Fibroblast of lung (primary cell): Measurements from ENCODE around the gene HECTD4. TPM values are rescaled to one million over a fixed set of nuclear protein-coding genes. Genes with fewer than 3 reads are reported as not detected.

Experiments
- DNase-seq, 2 donors: peaks; one replicate each; pipeline versions ENCODE4 v3.0.0 to v3.0.0-alpha.2; 2010; ENCODE audit warnings: low read depth in 2 of 2
- H2AFZ ChIP-seq: 2 replicates; pipeline ENCODE4 v1.5.1; 2012; ENCODE audit warnings: low read length, control low read depth, inconsistent platforms
- H3K27ac ChIP-seq: 2 replicates; pipeline ENCODE4 v1.5.1; 2011; ENCODE audit warnings: low read length, control low read depth; ENCODE audit not compliant: insufficient read depth
- H3K27me3 ChIP-seq: 2 replicates; pipeline ENCODE4 v1.5.1; 2011; ENCODE audit warnings: mild to moderate bottlenecking, low read length; ENCODE audit not compliant: control insufficient read depth, insufficient read depth
- H3K36me3 ChIP-seq: 2 replicates; pipeline ENCODE4 v1.5.1; 2011; ENCODE audit warnings: low read length; ENCODE audit not compliant: control insufficient read depth, insufficient read depth
- H3K4me1 ChIP-seq: 2 replicates; pipeline ENCODE4 v1.5.1; 2011; ENCODE audit warnings: low read length; ENCODE audit not compliant: control insufficient read depth, insufficient read depth; ENCODE audit errors: extremely low read depth
- H3K4me2 ChIP-seq: 2 replicates; pipeline ENCODE4 v1.5.1; 2011; ENCODE audit warnings: low read length, control low read depth; ENCODE audit not compliant: insufficient read depth; ENCODE audit errors: extremely low read depth
- H3K4me3 ChIP-seq, 4 experiments: fragments of 200-600 bp in 1 of 4; sonication (generic) in 1 of 4; replicated peaks in 1 of 4; 2 replicates each; pipeline ENCODE4 v1.5.1; 2011 to 2016; ENCODE audit warnings: low read length in 4 of 4, low read depth in 3 of 4, mild to moderate bottlenecking in 3 of 4, control low read depth in 2 of 4, inconsistent platforms in 1 of 4, mixed read lengths in 1 of 4; ENCODE audit not compliant: insufficient read depth in 1 of 4; ENCODE audit errors: control extremely low read depth in 1 of 4
- H3K79me2 ChIP-seq: 2 replicates; pipeline ENCODE4 v1.5.1; 2012; ENCODE audit warnings: mild to moderate bottlenecking, low read length, inconsistent platforms; ENCODE audit not compliant: control insufficient read depth, insufficient read depth
- H3K9ac ChIP-seq: 2 replicates; pipeline ENCODE4 v1.5.1; 2011; ENCODE audit warnings: mild to moderate bottlenecking, low read length, control low read depth; ENCODE audit not compliant: insufficient read depth
- H3K9me3 ChIP-seq: 2 replicates; pipeline ENCODE4 v1.5.1; 2012; ENCODE audit warnings: low read depth, low read length; ENCODE audit not compliant: control insufficient read depth, insufficient read depth
- H4K20me1 ChIP-seq: 2 replicates; pipeline ENCODE4 v1.5.1; 2011; ENCODE audit warnings: low read length; ENCODE audit not compliant: control insufficient read depth, insufficient read depth; ENCODE audit errors: extremely low read depth
- CTCF ChIP-seq, 2 donors: IDR thresholded peaks in 1 of 2; conservative IDR thresholded peaks in 1 of 2; 1 replicate in 1 of 2; 2 replicates in 1 of 2; pipeline ENCODE4 v1.5.1; 2011 to 2012; ENCODE audit warnings: low read length in 2 of 2, control low read depth in 1 of 2, inconsistent platforms in 1 of 2, low read depth in 1 of 2, mild to moderate bottlenecking in 1 of 2
- EZH2 ChIP-seq: IDR thresholded peaks from 2 replicates; pipeline ENCODE4 v1.5.1; 2012; ENCODE audit warnings: low read length, control low read depth, mild to moderate bottlenecking; ENCODE audit errors: missing control alignments
- polyA plus RNA-seq, 2 donors: library from polyadenylated mRNA; depleted of rRNA in 1 of 2; stranded (reverse) in 1 of 2; unstranded in 1 of 2; fragments of >200 nt; gene quantifications; 2 replicates each; pipeline ENCODE4 v1.2.1, GENCODE V29; 2011 to 2012; ENCODE audit warnings: missing spikeins in 1 of 2
- total RNA-seq: library from RNA; depleted of rRNA; stranded (reverse); fragments of >200 nt; gene quantifications from 2 replicates; pipeline ENCODE4 v1.2.1, GENCODE V29; 2014

Gene HECTD4
- total and polyA plus RNA-seq, 2 donors (not counting 1 experiment from before 2014, with no cell fraction given): 5.1 to 31.7 TPM

- Histone ChIP-seq H3K79me2 (no peaks in the 10 kb centered on the region), H3K4me3 (no peak overlapping the region), H3K36me3 (peaks cover 2% of the 10 kb centered on the region), H3K9ac (no peak overlapping the region), H3K27me3 (no peaks in the 10 kb centered on the region), H4K20me1 (no peaks in the 10 kb centered on the region), H3K27ac (no peak overlapping the region), H2AFZ (no peak overlapping the region), H3K9me3 (no peaks in the 10 kb centered on the region), H3K4me1 (no peaks in the 10 kb centered on the region), H3K4me2 (no peak overlapping the region)
- TF ChIP-seq CTCF (conservative IDR thresholded peaks at IDR 0.05 in 1 of 2, IDR thresholded peaks at IDR 0.05 in 1 of 2; ENCODE audit: low read depth in 1 of 2, low read length in 2 of 2) (no peak), EZH2 (no peak)
- DNase-seq: peak in 1 of 2 donors; percentile 7
These were observed 107.0 kb downstream of the HECTD4 start for GRCh38 chr12:112275207-112275606.

GRCh38 chr12:112270673-112271072 is 111.6 kb downstream of the HECTD4 start:
- Histone ChIP-seq H3K4me3 (no peak overlapping the region), H3K79me2 (no peaks in the 10 kb centered on the region), H3K27ac (no peak overlapping the region), H4K20me1 (no peaks in the 10 kb centered on the region), H3K27me3 (no peaks in the 10 kb centered on the region), H3K4me2 (no peak overlapping the region), H2AFZ (no peak overlapping the region), H3K9ac (no peak overlapping the region), H3K9me3 (no peaks in the 10 kb centered on the region), H3K4me1 (no peaks in the 10 kb centered on the region), H3K36me3 (peaks cover 2% of the 10 kb centered on the region)
- TF ChIP-seq CTCF (conservative IDR thresholded peaks at IDR 0.05 in 1 of 2, IDR thresholded peaks at IDR 0.05 in 1 of 2; ENCODE audit: low read depth in 1 of 2, low read length in 2 of 2) (no peak), EZH2 (no peak)
- DNase-seq: no peak

- Histone ChIP-seq H3K4me3 (no peak overlapping the region), H3K4me1 (no peaks in the 10 kb centered on the region), H4K20me1 (no peaks in the 10 kb centered on the region), H3K27ac (no peak overlapping the region), H3K27me3 (no peaks in the 10 kb centered on the region), H3K4me2 (no peak overlapping the region), H2AFZ (no peak overlapping the region), H3K79me2 (no peaks in the 10 kb centered on the region), H3K36me3 (no peaks in the 10 kb centered on the region), H3K9ac (no peak overlapping the region), H3K9me3 (no peaks in the 10 kb centered on the region)
- TF ChIP-seq CTCF (conservative IDR thresholded peaks at IDR 0.05 in 1 of 2, IDR thresholded peaks at IDR 0.05 in 1 of 2; ENCODE audit: low read depth in 1 of 2, low read length in 2 of 2) (no peak), EZH2 (no peak)
- no peak for DNase-seq
These were observed 115.8 kb downstream of the HECTD4 start for GRCh38 chr12:112266473-112266872.
